ENCODE measurements around the gene TAS2R41.

The TAS2R41 gene

GRCh38 chr7:143495851-143496250, 18.2 kb downstream of the TAS2R41 start:
- Histone ChIP-seq H3K9me2 (replicated peaks; ENCODE audit: control insufficient read depth, low read length) (no peaks in the 10 kb centered on the region; the same call in 1 of the 2 replicates), H3K27ac (ENCODE audit: low read depth, low read length) (no peak overlapping the region), H3K9me3 (ENCODE audit: control insufficient read depth, insufficient read depth, low read length) (no peaks in the 10 kb centered on the region), H4K20me1 (ENCODE audit: control insufficient read depth, insufficient read depth, low read depth, low read length) (no peaks in the 10 kb centered on the region), H3K4me1 (ENCODE audit: control insufficient read depth, low read length) (no peaks in the 10 kb centered on the region), H3F3A (ENCODE audit: control insufficient read depth, insufficient read depth) (no peaks in the 10 kb centered on the region), H3K4me2 (ENCODE audit: low read length) (no peak overlapping the region), H3K4me3 (ENCODE audit: low read length) (no peak overlapping the region), H3K79me2 (ENCODE audit: control insufficient read depth, low read length) (no peaks in the 10 kb centered on the region), H3K36me3 (ENCODE audit: control insufficient read depth, low read length) (no peaks in the 10 kb centered on the region), H3K27me3 (ENCODE audit: control insufficient read depth, low read length) (peaks cover 32% of the 10 kb centered on the region)
- no peak for TF ChIP-seq EZH2phosphoT487 (IDR thresholded peaks at IDR 0.05; ENCODE audit: borderline replicate concordance, low read length)
- no peak for TF ChIP-seq CTCF (IDR thresholded peaks at IDR 0.05; ENCODE audit: low read depth, low read length, poor library complexity, severe bottlenecking)

- Histone ChIP-seq H3K4me2 (ENCODE audit: low read length) (no peak overlapping the region), H4K20me1 (ENCODE audit: control insufficient read depth, insufficient read depth, low read depth, low read length) (no peaks in the 10 kb centered on the region), H3K79me2 (ENCODE audit: control insufficient read depth, low read length) (no peaks in the 10 kb centered on the region), H3F3A (ENCODE audit: control insufficient read depth, insufficient read depth) (no peaks in the 10 kb centered on the region), H3K36me3 (ENCODE audit: control insufficient read depth, low read length) (no peaks in the 10 kb centered on the region), H3K27ac (ENCODE audit: low read depth, low read length) (no peak overlapping the region), H3K27me3 (ENCODE audit: control insufficient read depth, low read length) (peaks cover 32% of the 10 kb centered on the region), H3K9me3 (ENCODE audit: control insufficient read depth, insufficient read depth, low read length) (no peaks in the 10 kb centered on the region), H3K4me1 (ENCODE audit: control insufficient read depth, low read length) (no peaks in the 10 kb centered on the region), H3K4me3 (ENCODE audit: low read length) (no peak overlapping the region), H3K9me2 (replicated peaks; ENCODE audit: control insufficient read depth, low read length) (no peaks in the 10 kb centered on the region; the same call in 1 of the 2 replicates)
- TF ChIP-seq EZH2phosphoT487 (IDR thresholded peaks at IDR 0.05; ENCODE audit: borderline replicate concordance, low read length) (no peak), CTCF (IDR thresholded peaks at IDR 0.05; ENCODE audit: low read depth, low read length, poor library complexity, severe bottlenecking) (no peak)
Observed at GRCh38 chr7:143496263-143496662, 18.6 kb downstream of the TAS2R41 start.

GRCh38 chr7:143497008-143497795, 19.5 kb downstream of the TAS2R41 start:
- Histone ChIP-seq H3K4me3 (ENCODE audit: low read length) (no peak overlapping the region), H3K4me1 (ENCODE audit: control insufficient read depth, low read length) (no peaks in the 10 kb centered on the region), H3K9me2 (replicated peaks; ENCODE audit: control insufficient read depth, low read length) (no peaks in the 10 kb centered on the region; the same call in 1 of the 2 replicates), H3K27ac (ENCODE audit: low read depth, low read length) (no peak overlapping the region), H3K27me3 (ENCODE audit: control insufficient read depth, low read length) (peaks cover 31% of the 10 kb centered on the region), H3K4me2 (ENCODE audit: low read length) (no peak overlapping the region), H3F3A (ENCODE audit: control insufficient read depth, insufficient read depth) (no peaks in the 10 kb centered on the region), H3K79me2 (ENCODE audit: control insufficient read depth, low read length) (no peaks in the 10 kb centered on the region), H4K20me1 (ENCODE audit: control insufficient read depth, insufficient read depth, low read depth, low read length) (no peaks in the 10 kb centered on the region), H3K9me3 (ENCODE audit: control insufficient read depth, insufficient read depth, low read length) (no peaks in the 10 kb centered on the region), H3K36me3 (ENCODE audit: control insufficient read depth, low read length) (no peaks in the 10 kb centered on the region)
- no peak for TF ChIP-seq CTCF (IDR thresholded peaks at IDR 0.05; ENCODE audit: low read depth, low read length, poor library complexity, severe bottlenecking)
- no peak for TF ChIP-seq EZH2phosphoT487 (IDR thresholded peaks at IDR 0.05; ENCODE audit: borderline replicate concordance, low read length)
